Stimulated activated naive CD4-positive, alpha-beta T cell treated with Interleukin-2 at 50 U/mL for 16 hours (primary cell): Measurements from ENCODE around the gene CLCNKA.
"Not testable (repeated sequence)": the region's sequence is repeated elsewhere in the genome, so short reads cannot be mapped to it uniquely, and the experiment has no call there.

Source experiments
- DNase-seq: peaks from one replicate; lab custom pipeline; 2025; lab: John Stamatoyannopoulos, UW

Gene CLCNKA

DNA sequence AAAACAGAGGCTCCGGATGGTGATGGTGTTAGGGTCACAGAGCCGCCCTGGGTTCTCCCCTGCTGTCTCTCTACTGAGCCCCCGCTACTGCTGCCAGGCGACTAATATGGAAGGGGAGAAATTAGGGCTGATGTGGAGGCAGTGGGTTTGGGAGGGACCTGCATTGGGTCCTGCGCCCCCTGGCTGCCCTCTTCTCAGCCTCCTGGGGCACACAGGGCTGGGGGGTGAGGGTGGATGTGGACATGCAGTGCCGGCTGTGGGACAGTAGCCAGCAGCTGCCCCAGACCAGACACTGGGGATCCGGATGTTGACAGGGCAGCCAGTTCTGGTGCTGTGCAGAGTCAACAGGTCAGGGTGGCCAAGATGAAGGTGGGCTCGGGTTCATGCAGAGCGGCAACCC, 20.3 kb downstream of the CLCNKA start:
- no peak for DNase-seq

DNA sequence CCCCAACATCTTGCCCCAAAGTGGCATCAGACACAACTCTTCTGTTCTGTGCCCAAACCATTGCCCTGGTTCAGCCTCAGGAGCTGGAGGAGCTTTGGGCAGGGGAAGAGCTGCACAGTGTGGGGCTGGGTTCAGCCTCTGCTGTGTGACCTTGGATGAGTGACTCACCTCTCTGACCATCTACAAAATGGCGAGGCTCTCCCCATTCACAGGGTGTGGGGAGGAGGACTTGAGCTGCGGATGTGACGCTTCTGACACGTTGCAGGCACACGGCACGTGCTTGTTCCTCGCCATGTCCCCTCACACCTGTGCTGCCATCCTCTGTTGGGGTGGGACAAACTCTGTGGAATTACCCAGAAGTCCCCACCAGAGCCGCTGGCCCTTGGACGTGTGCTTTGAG, 20.8 kb downstream of the CLCNKA start:
- DNase-seq = not testable (repeated sequence)

DNA sequence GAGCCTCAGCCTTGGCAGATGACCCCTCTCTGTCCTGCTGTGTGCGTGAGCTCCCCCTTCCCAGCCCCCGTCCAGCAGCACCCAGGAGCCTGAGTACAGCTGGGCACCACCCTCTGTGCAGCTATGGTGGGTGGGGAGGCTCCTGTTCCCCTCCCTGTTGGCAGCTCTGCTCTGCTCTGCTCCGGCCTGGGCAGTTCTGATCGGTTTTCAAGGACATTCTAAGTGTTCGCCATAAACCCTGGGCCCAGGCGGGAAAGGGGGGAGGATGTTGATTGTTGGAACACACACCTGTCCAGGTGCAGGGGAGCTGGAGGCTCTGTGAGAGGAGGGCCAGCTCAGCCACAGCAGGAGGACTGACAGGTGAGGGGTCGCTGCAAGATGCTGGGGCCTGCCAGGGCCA, 21.7 kb downstream of the CLCNKA start, which contains the start of gene CLCNKB:
Gene CLCNKB, plus strand, starts transcription at position 262 of the 400 bp plus-strand sequence. CDS start 711 bp downstream, outside the sequence.
- no peak for DNase-seq

DNA sequence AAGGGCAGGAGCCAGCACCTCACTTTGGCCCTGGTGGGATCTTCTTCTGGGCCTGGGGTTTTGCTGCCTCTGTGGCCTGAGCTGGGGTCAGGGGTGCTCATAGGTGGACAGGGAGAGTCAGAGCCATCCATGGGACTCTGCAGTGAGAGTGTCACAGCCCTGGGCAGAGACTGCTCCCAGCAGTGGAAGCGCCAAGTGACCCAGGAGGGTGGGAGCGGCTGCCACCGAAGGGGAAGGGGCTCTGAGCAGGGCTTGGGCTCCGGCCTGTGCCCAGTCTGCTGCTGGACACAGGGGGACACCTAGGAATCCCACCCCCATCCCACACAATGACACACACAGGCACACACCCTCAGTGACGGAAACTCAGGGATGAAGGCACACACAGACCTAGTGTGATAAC, 22.1 kb downstream of the CLCNKA start:
- DNase-seq = no peak

DNA sequence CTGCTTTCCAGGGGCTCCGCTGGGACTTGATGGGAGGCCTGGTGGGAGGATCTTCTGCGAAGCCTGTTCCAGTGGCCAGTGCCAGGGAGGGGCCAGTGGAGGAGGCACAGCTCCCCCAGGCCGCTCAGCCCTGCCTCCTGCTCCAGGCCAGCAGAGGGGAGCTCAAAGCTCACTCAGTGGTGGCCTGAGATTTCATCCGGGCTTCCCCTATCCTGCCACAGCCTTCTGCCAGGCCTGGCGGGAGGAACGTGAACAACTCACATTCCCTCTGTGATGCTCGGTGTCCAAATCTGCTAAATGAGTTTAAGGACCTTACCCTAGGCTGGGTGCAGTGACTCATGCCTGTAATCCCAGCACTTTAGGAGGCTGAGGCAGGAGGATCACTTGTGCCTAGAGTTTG, 25.0 kb downstream of the CLCNKA start:
- DNase-seq = no peak

DNA sequence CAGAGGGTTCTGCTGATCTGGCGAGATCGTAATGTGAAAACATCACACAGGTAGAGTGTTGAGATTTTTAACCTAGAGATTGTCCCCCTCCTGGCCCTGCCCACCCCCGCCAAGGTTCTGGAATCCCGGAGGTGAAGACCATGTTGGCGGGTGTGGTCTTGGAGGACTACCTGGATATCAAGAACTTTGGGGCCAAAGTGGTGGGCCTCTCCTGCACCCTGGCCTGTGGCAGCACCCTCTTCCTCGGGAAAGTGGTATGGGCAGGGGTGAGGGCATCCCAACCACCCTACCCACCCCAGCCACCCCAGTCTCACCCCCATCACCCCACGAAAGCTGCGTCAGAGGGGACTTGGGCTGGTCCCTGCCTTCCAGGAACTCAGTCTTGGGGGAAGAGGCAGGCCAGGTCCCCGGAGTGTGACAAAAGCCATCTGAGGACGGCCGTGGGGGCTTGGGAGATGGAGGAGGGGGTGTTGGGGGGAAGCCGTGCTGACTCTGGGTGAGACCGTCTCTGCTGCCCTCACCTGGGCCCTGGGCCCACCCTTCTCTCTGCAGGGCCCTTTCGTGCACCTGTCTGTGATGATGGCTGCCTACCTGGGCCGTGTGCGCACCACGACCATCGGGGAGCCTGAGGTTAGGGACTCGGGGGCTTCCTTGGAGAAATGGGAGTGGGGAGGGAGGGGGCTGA, 26.1 kb downstream of the CLCNKA start:
- DNase-seq = no peak

DNA sequence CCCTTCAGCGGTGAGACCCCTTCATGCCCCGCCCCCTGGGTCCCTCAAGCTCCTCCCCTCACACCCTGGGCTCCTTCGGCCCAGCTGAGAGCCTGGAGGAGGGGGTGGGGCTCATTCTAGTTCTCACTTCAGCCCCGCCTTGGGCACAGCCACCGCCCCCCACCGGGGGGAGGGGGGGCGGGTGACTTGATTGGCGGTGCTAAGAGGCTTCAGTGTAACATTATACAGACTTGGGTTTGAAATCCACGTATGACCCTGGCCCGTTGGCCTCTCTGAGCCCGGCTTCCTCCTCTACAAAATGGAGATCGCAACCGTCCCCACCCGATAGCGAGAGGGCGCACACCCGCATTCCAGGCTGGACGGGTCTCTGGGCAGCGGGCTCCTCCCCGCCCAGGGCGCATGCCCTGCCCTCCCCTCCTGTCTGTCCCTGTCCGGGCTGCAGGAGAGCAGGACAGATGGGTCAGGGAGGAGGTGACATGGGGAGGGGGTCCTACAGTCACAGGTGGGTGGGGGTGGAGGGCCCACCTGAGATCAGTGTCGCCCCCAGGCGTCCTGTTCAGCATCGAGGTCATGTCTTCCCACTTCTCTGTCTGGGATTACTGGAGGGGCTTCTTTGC, 26.8 kb downstream of the CLCNKA start:
- DNase-seq = no peak

DNA sequence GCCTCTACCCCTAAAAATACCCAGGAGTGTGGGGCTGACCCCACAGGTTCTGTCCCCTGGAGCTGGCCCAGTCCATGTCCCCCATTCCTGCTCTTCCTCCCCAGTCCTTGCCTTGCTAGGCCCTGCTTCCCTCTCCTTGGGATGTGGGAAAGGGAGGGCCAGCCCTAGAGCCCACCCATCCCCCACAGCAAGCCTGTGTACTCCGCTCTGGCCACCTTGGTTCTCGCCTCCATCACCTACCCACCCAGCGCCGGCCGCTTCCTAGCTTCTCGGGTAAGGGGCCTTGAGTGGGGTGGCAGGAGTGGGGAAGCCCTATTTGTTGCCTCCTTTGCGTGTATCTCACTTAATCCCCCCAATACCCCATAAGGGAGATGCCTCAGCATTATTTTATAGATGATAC, 28.5 kb downstream of the CLCNKA start:
- no peak for DNase-seq

DNA sequence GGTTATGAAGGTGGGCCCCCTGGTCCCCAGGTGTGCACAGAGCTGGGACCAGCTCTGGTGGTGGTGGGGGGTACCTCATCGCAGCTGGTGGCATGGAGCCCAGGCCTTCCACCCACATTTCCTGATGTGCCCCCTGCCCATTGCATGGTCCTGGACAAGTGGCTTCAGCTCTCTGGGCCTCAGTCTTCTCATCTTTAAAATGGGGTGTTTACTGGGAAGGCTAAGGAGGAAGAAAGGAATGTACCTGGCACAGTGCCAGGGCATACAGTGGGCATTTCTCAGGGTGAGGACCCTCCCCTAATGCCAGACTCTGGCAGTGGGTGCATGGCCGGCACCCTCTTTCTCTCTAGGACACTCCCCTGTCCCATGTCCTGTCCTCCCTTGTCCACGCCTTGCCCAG, 29.2 kb downstream of the CLCNKA start:
- no peak for DNase-seq

DNA sequence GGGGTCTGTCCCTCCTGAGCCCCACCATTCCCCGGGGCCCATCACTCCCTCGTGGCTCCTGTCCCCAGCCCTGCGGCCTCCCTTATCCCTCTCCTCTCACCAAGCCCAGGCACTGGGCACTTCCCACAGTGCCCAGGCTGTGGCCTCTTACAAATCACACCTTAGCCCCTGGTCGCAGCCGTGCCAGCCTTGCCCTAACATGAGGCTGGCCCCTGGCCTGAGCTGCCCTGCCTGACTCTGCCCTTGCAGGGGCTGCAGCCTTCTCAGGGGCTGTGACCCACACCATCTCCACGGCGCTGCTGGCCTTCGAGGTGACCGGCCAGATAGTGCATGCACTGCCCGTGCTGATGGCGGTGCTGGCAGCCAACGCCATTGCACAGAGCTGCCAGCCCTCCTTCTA, 30.1 kb downstream of the CLCNKA start:
- not testable (repeated sequence) for DNase-seq

DNA sequence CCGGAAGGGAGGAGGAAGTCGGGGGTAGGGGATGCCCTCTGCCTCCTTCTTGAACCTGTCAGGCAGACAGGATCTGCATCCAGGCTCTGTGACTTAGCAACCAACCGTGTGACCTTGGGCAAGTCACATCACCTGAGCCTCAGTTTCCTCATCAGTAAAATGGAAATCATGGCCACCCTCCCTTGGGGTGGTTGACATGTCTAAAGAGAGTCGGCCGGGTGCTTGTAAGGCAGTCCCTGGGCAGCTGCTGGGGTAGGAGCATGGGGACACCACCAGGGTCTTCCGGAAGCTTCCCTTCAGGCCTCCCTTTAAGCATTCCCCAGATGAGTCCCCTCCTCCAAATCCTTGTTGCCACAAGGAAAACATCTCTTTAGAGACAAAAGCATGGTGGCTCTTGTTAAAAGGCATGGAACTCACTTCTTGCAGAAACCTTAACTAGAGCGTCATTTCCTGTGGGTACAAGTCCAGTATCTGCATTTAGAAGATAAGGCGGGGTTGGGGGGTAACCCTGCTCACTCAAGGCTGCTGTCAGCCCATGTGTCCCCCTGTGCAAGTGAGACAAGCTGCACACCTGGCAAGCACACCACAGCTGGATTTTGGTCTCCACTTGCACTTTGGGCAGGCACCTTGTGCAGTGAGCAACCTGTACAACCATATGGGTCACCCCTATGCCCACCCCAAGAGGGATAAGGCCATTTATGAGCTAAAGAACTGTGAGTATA, 32.1 kb downstream of the CLCNKA start:
- DNase-seq = no peak

DNA sequence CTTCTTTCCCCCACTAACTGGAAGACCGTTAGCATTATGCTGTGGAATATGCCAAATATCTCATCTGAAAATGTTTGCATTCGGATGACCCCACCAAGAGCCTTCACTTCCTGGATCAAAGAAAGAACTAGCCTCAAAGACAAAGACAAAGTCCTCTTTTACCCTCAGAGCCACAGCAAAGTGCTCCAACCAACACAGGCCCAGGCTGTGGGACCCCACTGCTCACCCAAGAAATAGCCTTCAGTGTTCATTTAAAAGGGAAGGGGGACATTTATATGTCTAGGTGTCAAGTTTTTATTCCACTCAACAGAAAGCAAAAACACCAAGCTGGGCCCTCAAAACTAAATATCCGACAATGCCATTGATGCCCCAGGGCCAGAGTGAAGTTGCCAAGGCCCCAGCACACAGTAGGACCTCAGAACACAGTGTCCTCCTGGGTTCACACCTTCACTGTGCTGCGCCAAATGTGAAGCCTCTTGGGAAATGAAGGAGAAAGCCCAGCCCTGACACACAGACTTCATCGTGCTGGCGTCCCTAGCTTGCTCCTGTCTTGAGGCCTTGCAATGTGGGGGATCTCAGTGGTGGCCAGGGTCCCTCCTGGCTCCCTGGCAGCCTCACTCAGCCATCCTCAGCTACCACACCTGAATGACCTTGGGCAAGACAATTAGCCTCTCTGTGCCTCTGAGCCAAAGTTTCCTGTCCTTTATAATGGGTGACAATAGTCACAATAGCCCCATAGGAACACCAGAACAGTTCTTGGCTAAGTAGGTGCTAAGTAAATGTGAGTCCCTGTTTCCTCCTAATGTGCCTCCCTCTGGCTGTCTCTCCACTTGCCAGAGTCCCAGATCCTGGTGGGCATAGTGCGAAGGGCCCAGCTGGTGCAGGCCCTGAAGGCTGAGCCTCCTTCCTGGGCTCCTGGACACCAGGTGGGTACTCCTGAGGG, 33.0 kb downstream of the CLCNKA start:
- no peak for DNase-seq

DNA sequence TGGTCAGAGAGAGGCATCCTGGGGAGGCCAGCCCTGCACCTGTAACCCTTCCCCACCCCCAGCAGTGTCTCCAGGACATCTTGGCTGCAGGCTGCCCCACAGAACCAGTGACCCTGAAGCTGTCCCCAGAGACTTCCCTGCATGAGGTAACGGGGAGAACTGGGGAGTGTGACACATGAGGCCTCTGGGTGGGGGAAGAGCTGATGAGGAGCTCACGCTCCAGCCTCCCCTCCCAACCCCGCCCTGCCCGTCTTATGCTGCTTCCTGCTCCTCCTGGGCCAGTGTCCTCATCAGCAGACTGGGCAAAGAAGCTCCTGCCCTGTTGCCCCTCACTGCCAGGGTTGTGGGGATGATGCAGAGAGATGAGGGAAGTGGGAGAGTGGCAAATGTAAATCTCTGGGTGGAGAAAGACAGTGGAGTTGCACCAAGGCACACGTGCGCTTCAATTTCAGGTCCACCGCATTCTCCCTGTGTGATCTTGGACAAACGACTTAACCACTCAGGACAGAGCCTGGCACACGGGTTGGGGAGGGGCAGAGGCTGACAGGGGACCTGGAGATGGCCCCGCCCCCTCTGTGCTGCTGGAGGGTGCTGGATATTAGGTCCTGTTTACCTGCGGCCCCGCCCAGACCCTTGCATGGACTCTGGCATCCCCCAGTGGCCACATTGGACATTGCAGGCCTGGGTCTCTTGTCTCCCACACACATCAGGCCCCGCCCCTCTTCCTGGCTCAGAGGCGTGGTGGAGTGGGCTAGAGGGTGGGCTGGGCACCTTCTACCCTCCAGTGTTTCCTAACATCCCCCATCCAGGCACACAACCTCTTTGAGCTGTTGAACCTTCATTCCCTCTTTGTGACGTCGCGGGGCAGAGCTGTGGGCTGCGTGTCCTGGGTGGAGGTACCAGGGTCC, 34.0 kb downstream of the CLCNKA start:
- DNase-seq = peak; percentile 63

DNA sequence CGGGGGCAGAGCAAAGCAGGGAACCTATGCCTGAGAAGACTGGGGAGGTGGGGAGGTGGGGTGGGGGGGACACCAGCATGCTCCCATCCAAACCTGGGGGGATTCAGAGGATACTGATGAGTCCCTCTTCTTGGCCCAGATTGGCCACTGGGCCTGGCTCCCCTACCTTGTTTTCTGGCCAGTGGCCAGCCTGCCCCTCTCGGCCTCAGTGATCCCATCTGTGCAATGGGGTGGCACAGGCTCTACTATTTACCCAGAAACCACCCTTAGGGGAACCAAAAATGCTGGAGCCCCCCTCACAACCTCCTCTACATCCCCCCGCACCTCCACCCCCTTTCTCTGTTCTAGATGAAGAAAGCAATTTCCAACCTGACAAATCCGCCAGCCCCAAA, 34.7 kb downstream of the CLCNKA start:
- DNase-seq = not testable (repeated sequence)

DNA sequence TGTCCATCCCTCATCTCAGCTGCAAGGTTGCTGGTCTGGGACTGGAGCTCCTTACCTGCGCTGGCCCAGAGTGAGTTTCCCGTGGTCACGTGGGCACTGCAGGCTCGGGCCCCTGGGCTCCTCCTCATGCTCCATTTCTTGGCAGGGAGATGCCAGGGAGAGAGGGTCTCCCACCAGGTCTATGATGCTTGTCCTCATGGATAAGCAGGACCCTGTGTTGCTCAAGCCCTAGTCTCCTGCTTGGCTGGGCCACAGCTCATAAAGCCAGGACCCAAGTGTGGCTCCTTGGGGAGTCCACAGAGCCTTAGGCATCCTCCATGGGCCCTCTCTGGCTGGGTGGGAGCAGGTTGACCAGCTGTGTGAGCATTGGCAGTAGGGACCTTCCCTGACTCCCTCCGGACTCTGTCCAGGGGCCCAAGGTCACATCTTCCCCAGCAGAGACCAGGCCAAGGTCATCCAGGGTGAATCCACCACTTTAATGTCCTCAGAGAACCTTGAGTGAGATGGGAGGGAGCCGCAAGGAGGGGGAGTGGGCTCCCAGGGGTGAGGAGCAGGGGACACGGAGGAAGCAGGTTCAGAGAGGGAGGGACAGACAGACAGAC, 35.6 kb downstream of the CLCNKA start:
- DNase-seq = not testable (repeated sequence)

DNA sequence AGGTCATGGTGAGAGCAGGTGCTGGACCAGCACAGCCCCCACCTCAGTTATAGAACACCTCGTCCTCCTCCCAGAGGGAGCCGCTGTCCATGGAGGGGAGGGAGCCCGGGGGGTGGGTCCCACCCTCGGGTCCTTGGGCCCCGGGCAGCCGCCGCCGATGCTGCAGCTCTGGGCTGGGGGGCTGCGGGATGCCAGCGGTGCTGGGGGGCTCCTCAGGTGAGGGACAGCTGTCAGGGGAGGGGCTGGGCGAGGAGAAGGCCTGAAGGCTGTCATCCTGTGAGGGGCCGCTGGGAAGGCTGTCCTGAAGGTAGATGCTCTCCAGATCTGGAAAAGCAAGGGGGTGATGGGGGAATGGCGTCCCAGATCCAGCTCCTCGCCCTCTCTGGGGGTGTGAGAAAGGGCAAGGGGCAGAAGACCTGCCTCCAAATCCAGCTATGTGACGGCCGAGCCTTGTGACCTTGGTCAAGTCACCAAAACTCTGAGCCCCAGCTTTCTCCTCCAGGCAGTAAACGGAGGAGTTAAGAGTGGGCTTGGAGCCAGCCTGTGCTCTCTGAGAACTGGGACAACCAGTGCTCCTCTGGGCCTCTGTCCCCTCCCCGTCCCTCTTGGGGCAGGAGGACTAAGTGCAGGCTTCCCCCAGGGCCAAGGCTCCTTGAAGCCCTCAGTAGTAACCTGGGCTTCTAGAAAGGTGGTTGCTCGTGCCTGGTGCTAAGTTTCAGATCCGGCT, 36.7 kb downstream of the CLCNKA start:
- DNase-seq = not testable (repeated sequence)

DNA sequence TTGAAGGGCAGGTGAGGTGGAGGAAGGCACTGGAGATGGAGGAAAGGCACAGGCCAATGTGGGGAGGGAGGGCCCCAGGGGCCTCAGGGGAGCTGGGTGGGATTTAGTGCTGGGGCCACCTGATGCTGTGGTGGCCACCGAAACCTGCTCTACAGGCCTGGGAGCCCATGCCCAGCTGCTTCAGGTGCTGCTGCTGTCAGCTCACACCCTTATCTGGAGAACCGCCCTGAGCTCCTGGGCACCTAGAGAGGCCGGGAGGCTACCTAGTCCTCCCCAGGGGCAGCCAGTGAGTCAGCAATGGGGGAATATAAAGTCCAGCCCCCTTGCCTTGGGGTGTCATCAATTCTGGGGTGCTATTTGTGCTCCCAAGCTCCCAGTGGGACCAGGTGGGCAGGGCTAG, 39.4 kb downstream of the CLCNKA start:
- DNase-seq = no peak

DNA sequence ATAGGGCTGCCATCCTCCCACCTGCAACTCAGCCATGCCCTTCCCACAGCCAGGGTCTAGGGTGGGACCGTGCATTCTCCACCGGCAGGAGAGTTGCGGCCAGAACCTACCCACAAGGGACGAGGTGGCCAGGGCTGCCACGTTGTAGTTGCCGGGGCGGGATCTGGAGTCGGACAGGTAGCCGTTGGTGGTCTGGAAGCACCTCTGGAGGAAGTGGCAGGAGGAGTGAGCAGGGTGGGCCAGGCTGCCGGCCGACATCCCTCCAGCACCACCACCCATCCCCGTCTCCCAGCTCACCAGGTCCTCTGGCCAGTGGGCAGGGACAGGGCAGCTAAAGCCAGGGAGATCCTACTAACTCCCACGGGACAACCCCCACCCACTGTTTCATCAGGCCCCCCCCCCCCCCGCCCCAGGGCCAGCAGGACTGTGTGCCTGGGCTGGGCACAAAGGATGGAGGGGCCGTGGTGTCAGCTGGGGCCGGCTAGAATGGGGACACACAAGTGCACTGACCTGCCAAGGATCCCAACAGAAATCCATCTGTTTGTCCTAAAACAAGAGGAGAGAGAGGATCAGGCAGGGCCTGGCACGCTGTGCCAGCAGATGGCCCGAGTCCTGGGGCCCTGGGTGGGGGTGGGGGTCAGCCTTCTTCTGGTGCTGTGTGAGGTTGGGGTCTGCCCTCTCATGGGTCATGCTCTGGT, 40.3 kb downstream of the CLCNKA start:
- not testable (repeated sequence) for DNase-seq

DNA sequence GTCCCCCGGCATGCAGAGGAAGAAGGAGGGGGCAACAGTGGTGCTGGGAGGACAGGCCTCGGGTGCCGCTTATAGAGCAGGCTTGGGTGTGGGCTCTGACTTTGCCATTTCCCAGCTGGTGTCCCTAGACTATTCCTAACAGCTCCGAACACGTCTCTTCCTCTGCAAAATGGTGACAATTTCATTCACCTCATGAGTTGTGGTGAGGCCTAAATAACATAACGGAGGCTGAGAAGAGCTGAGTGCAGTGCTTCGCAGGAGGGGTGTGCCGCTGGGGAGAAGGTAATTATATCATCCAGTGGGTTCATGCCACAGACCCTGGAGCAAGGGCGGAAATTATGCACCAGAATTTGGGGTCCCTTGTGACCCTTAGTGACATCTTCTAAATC, 40.8 kb downstream of the CLCNKA start:
- DNase-seq = not testable (repeated sequence)
